Stimulated activated CD8-positive, alpha-beta memory T cell treated with anti-CD3 and anti-CD28 coated beads, Interleukin-7, amount 100 ng/mL, for 48 hours (primary cell): Measurements from ENCODE around the gene ALG13.
"Not testable (repeated sequence)": the region's sequence is repeated elsewhere in the genome, so short reads cannot be mapped to it uniquely, and the experiment has no call there.

Experiments used
- DNase-seq, 2 donors: peaks; one replicate each; pipeline ENCODE4 v3.0.0-alpha.2; 2020; ENCODE audit warnings: low read depth in 1 of 2; ENCODE audit errors: extremely low read depth in 1 of 2

Gene ALG13

DNA sequence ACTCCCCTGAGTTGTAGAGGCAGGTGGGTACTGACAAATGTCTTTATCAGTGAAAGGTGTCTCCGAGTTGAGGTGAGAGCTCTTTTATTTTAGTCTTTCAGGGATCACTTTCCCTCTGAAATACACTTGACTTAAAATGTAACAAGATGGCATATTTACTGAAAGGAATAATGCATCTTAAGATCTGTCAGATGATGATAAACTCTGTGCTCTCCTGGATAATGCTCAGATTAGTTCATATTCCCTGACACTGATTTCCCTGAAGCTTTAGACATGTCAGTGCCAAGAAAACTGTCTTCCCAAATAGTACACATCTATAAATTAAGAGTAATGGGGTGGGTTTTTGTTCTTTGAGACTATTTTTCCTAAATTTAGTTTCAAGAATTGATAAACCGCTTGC, 75.5 kb downstream of the ALG13 start:
- DNase-seq, result no peak

DNA sequence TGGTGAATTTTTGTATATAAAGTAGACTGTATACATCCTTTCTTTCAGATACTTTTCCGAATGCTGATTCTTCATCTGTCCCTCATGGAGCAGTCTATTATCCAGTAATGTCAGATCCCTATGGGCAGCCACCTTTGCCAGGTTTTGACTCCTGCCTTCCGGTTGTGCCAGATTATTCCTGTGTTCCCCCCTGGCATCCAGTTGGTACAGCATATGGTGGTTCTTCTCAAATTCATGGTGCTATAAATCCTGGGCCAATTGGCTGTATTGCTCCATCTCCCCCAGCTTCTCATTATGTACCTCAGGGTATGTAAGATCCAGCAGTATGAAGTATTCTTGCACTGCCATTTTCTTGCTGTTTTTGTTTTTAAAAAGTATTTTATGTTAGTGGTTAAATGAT, 78.7 kb downstream of the ALG13 start:
- no peak for DNase-seq

DNA sequence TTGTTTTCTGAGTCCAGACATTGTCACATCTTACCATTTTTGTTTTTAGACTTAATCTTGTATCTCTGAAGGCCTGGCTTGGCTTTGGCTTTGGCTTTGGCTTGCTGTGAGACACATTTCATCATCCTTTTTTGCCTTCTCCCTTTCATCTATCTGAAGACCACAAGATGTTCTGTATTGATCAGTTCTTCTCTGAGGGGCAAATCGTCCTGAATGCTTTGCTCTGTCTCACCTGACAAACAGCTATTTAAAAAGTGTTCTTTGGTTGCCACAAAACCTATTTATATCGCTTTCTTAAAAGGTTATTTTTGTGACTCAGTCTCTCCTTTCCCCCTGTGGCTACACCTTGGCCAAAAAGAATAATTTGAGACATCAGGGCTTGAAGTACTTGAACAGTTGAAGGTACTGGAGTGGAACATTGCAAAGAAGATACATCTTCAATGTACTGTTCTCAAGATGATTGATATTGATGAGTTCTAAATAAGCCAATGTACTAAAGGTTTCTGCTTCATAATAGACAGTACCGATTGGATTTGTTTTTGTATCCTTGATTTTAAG, 80.7 kb downstream of the ALG13 start:
- no peak for DNase-seq

DNA sequence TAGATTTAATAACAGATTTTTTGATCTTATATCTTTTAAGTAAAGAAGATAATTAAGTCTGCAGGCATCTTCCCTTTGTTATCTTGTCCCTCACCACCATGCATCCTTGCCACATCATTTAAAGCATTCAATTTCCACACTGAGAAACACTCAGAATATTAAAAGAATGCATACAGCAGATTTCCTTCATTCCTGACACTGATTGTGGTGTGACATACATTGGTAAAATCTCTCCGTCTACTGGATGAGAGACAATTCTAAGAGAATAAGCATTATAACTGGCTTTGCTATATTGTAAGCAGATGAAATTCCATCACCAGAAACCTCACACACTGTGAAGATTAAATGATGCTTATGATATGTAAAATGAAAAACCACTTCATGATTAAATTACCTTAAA, 97.6 kb downstream of the ALG13 start:
- no peak for DNase-seq

DNA sequence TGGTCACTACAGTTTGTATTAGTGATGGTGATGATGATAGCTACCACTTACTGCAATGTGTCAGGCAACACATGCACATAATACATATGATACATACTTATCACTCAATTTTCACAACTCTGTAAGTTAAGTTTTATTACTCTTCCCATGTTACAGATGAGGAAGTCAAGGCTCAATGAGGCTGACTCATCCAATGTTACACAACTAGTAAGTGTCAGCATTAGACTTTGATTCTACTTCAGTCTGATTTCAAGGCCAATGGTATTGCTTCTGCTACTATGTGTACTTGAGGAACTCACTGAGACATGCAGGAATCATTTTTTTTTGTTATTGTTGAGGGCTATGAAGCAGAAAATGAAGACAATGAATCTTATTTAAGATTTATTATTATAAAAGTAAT, 98.6 kb downstream of the ALG13 start:
- DNase-seq, result no peak

DNA sequence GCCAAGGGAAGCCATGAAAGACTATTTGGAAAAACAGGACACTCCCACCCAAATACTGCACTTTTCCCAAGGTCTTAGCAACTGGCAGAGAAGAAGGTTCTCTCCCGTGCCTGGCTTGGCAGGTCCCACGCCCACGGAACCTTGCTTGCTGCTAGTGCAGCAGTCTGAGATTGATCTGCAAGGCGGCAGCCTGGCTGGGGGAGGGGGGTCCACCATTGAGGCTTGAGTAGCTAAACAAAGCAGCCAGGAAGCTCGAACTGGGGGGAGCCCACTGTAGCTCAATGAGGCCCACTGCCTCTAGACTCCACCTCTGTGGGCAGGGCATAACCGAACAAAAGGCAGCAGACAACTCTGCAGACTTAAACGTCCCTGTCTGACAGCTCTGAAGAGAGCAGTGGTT, 103.7 kb downstream of the ALG13 start:
- no peak for DNase-seq

DNA sequence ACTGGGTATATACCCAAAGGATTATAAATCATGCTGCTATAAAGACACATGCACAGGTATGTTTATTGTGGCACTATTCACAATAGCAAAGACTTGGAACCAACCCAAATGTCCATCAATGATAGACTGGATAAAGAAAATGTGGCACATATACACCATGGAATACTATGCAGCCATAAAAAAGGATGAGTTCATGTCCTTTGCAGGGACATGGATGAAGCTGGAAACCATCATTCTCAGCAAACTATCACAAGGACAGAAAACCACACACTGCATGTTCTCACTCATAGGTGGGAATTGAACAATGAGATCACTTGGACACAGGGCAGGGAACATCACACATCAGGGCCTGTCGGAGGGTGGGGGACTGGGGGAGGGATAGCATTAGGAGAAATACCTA, 109.1 kb downstream of the ALG13 start:
- DNase-seq, result not testable (repeated sequence)
